Measurements from ENCODE around the gene ZSCAN5B.

GRCh38 chr19:56148096-56148495 is 49.5 kb downstream of the ZSCAN5B start:
- TF ChIP-seq, protein P1, sequence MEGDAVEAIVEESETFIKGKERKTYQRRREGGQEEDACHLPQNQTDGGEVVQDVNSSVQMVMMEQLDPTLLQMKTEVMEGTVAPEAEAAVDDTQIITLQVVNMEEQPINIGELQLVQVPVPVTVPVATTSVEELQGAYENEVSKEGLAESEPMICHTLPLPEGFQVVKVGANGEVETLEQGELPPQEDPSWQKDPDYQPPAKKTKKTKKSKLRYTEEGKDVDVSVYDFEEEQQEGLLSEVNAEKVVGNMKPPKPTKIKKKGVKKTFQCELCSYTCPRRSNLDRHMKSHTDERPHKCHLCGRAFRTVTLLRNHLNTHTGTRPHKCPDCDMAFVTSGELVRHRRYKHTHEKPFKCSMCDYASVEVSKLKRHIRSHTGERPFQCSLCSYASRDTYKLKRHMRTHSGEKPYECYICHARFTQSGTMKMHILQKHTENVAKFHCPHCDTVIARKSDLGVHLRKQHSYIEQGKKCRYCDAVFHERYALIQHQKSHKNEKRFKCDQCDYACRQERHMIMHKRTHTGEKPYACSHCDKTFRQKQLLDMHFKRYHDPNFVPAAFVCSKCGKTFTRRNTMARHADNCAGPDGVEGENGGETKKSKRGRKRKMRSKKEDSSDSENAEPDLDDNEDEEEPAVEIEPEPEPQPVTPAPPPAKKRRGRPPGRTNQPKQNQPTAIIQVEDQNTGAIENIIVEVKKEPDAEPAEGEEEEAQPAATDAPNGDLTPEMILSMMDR (IDR thresholded peaks at IDR 0.05) = no peak
- no peak for TF ChIP-seq POLR2A (IDR thresholded peaks at IDR 0.05)

All from right lobe of liver (tissue), 4 donors.